ENCODE data around the gene IGSF9B. TPM values are rescaled to one million over a fixed set of nuclear protein-coding genes. Genes with fewer than 3 reads are reported as not detected.

The IGSF9B gene
- total RNA-seq, 4 donors from 2014 or later: 24.1 to 120 (median 43.3) TPM

DNA sequence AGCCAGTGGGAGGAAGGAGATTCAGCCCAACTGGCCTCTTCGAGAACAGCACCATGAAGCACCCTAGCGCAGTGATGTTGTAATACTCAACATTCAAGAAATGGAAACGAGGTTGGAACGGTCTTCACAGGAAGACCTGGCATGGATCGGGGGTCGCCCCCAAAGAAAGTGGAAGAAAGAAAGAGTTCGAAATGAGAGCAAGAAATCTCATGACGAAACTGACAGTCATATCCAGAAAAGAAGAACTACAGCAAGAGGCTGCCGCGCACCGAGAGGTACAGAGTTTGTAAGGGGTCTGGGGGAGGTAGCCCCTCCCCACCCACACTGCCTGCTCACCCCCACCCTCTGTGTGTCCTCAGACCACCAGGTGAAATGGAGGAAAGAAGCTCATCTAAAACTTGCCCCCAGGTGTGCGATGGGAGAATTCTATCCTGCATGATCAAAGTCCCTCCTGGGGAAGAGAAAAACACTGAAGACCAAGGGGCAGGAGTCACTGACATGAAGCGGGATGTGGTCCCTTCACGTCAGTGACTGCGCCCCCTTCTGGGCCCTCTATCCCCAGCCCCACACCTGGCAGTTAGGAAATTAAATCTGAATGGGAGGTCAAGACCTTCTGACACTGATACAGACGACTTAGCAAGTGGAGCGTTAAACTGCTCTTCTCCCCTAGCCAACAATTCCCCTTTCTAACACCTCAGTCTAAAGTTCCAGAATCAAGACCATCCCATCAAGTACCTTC is 58.6 kb downstream of the IGSF9B start:
- TF ChIP-seq POLR2AphosphoS5 (IDR thresholded peaks at IDR 0.05): no peak
- TF ChIP-seq POLR2A (IDR thresholded peaks at IDR 0.05): no peak
- TF ChIP-seq EP300 (IDR thresholded peaks at IDR 0.05): no peak
- TF ChIP-seq, protein P1, sequence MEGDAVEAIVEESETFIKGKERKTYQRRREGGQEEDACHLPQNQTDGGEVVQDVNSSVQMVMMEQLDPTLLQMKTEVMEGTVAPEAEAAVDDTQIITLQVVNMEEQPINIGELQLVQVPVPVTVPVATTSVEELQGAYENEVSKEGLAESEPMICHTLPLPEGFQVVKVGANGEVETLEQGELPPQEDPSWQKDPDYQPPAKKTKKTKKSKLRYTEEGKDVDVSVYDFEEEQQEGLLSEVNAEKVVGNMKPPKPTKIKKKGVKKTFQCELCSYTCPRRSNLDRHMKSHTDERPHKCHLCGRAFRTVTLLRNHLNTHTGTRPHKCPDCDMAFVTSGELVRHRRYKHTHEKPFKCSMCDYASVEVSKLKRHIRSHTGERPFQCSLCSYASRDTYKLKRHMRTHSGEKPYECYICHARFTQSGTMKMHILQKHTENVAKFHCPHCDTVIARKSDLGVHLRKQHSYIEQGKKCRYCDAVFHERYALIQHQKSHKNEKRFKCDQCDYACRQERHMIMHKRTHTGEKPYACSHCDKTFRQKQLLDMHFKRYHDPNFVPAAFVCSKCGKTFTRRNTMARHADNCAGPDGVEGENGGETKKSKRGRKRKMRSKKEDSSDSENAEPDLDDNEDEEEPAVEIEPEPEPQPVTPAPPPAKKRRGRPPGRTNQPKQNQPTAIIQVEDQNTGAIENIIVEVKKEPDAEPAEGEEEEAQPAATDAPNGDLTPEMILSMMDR (IDR thresholded peaks at IDR 0.05): no peak
- H3K27me3 ChIP-seq: no peaks in the 10 kb centered on the region
- H3K27ac ChIP-seq: no peak overlapping the region
- peaks cover 0 to 14% (median 5%) of the 10 kb centered on the region in 3 donors for H3K4me1 ChIP-seq
- H3K9me3 ChIP-seq: no peaks in the 10 kb centered on the region
- peaks cover 0 to 59% of the 10 kb centered on the region in 2 donors for H3K36me3 ChIP-seq
- no peak overlapping the region for H3K4me3 ChIP-seq
- WGBS, 2 donors (ENCODE audit: low coverage in 1 of 2): 78 to 90% methylated on average over 9 to 16 of the region's 17 CpGs
- no peak for ATAC-seq

DNA sequence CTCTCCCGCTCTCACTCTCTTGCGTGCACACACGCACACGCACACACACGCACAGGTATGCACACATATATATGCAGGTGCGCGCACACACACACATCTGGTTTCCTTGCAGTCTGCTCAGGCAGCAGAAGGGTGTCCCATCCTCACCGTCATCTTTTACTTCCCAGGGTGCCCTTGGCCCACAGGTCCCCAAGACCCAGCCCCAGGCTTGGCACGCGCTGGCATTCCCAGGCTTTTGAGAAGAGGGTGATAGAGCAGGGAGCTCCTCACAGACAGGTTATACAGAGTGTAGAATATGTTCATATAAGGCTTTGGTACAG is 59.5 kb downstream of the IGSF9B start:
- peaks cover 0 to 14% (median 5%) of the 10 kb centered on the region in 3 donors for H3K4me1 ChIP-seq
- 87 to 93% methylated on average over 9 of the region's 10 CpGs for WGBS, 2 donors (ENCODE audit: low coverage in 1 of 2)
- no peak overlapping the region for H3K27ac ChIP-seq
- no peak overlapping the region for H3K4me3 ChIP-seq
- TF ChIP-seq POLR2AphosphoS5 (IDR thresholded peaks at IDR 0.05) (no peak), POLR2A (IDR thresholded peaks at IDR 0.05) (no peak), EP300 (IDR thresholded peaks at IDR 0.05) (no peak)
- TF ChIP-seq, protein P1 (IDR thresholded peaks at IDR 0.05): no peak
- no peaks in the 10 kb centered on the region for H3K27me3 ChIP-seq
- H3K36me3 ChIP-seq: peaks cover 0 to 51% of the 10 kb centered on the region in 2 donors
- H3K9me3 ChIP-seq: no peaks in the 10 kb centered on the region
- ATAC-seq: no peak

DNA sequence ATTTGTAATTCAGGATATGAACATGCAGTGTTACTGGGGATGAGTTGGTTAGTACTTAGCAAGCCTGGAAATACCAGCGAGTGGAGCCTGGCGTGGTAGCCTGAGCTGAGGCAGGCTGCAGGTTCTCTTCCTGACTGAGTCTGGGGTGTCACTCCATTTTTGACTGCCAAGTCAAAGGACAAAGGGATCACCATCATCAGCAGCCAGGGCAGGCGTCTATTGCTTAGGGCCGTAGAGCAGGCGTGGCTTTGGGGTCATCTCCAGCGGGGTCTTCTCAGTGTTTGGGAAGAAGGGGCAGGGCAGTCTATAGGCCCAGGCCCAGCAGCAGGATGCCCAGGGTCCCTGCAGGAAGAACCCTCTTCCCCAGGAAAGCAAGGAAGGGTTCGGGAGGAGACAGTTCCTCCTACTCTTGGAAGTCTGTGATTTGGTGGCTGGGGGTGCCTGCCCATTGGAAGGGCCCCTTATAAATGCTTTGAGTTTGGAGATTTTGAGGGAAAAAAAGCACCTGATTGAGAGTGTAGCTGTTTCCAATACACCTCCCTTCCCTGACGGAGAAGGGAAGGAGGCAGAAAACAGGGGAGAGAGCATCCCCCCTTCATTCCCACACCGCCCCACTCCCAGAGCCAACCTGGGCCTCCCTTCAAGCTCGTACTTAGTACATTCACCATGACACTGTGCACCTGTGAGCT is 60.0 kb downstream of the IGSF9B start:
- TF ChIP-seq EP300 (IDR thresholded peaks at IDR 0.05) (no peak), POLR2A (IDR thresholded peaks at IDR 0.05) (no peak), POLR2AphosphoS5 (IDR thresholded peaks at IDR 0.05) (no peak)
- TF ChIP-seq, protein P1 (IDR thresholded peaks at IDR 0.05): no peak
- Histone ChIP-seq H3K4me3 (no peak overlapping the region), H3K9me3 (no peaks in the 10 kb centered on the region), H3K27me3 (no peaks in the 10 kb centered on the region), H3K36me3 (peaks cover 0 to 51% of the 10 kb centered on the region in 2 donors), H3K27ac (no peak overlapping the region), H3K4me1 (peaks cover 0 to 14% (median 5%) of the 10 kb centered on the region in 3 donors)
- no peak for ATAC-seq
- WGBS, 2 donors (ENCODE audit: low coverage in 1 of 2): 84 to 87% methylated on average over 5 to 6 of the region's 10 CpGs

DNA sequence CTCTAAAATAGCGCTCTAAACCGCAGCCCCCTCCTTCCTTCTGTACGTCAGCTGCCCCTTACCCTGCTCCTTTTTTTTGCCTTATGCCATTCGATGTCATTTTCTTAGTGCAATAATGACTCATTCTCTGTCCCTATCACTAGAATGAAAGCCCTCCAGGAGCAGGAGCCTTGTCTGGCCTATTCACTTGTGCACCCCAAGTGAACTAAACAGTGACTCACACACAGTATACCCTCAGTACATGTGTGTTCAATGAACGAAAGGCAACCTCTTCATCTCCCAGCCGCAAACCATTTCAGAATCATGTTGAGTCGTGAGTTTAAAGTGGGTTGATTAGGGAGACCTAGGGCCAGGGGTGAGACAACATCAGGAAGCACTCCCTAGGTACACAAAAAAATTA is 60.7 kb downstream of the IGSF9B start:
- 82 to 92% methylated on average over 7 of the region's 7 CpGs for WGBS, 2 donors (ENCODE audit: low coverage in 1 of 2)
- no peak for ATAC-seq
- Histone ChIP-seq H3K36me3 (peaks cover 0 to 47% of the 10 kb centered on the region in 2 donors), H3K27me3 (no peaks in the 10 kb centered on the region), H3K4me1 (peaks cover 0 to 14% (median 5%) of the 10 kb centered on the region in 3 donors), H3K9me3 (no peaks in the 10 kb centered on the region), H3K27ac (peak overlapping the region in 1 of 4 donors; percentile 34), H3K4me3 (no peak overlapping the region)
- TF ChIP-seq, protein P1 (IDR thresholded peaks at IDR 0.05): no peak
- TF ChIP-seq EP300 (IDR thresholded peaks at IDR 0.05): no peak
- no peak for TF ChIP-seq POLR2A (IDR thresholded peaks at IDR 0.05)
- TF ChIP-seq POLR2AphosphoS5 (IDR thresholded peaks at IDR 0.05): no peak

Measured in gastroesophageal sphincter (tissue), 4 donors.